Upper lobe of left lung (tissue), 4 donors: ENCODE results near the gene SLC8A3.

Source experiments
- POLR2AphosphoS5 ChIP-seq, 2 donors: sonication (generic); formaldehyde crosslinking; IDR thresholded peaks; one replicate each; pipeline ENCODE4 v1.5.1; 2017; ENCODE audit warnings: antibody characterized with exemption in 2 of 2
- TF ChIP-seq, protein P1 (sequence below), 6 experiments: fragments of 450-650 bp in 4 of 6; fragments of 200-600 bp in 2 of 6; sonication (generic) in 2 of 6; IDR thresholded peaks; one replicate each; pipeline ENCODE4 v1.5.1; 2016 to 2019; ENCODE audit warnings: antibody characterized with exemption in 6 of 6

DNA sequence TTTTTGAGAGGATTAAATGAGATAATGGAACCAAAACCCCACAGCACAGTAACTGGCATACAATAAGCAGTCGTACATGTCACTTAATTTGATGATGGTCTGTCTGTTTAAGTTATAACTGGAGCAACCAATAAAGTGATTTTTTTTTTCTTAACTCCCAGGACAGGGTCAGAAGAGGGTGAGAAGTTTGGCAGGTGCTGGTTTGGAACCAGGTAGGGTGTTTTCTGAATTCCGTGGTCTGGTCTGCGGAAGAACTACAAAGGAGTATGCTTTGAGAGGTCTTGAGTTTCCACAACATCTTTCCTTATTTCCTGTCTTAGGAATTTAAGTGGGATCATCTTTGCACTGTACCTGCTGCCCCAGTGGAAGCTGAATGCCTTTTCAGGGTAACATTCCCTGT lies 111.7 kb downstream of the SLC8A3 start:
- TF ChIP-seq, protein P1, sequence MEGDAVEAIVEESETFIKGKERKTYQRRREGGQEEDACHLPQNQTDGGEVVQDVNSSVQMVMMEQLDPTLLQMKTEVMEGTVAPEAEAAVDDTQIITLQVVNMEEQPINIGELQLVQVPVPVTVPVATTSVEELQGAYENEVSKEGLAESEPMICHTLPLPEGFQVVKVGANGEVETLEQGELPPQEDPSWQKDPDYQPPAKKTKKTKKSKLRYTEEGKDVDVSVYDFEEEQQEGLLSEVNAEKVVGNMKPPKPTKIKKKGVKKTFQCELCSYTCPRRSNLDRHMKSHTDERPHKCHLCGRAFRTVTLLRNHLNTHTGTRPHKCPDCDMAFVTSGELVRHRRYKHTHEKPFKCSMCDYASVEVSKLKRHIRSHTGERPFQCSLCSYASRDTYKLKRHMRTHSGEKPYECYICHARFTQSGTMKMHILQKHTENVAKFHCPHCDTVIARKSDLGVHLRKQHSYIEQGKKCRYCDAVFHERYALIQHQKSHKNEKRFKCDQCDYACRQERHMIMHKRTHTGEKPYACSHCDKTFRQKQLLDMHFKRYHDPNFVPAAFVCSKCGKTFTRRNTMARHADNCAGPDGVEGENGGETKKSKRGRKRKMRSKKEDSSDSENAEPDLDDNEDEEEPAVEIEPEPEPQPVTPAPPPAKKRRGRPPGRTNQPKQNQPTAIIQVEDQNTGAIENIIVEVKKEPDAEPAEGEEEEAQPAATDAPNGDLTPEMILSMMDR (IDR thresholded peaks at IDR 0.05): no peak
- no peak for TF ChIP-seq POLR2AphosphoS5 (IDR thresholded peaks at IDR 0.05)
